NCI-H526 (cell line): Measurements from ENCODE around the gene SORL1.
"Not testable (repeated sequence)": the region's sequence is repeated elsewhere in the genome, so short reads cannot be mapped to it uniquely, and the experiment has no call there.

ENCODE experiments used
- DNase-seq, 2 experiments: peaks; one replicate each; lab custom pipeline; 2025; lab: John Stamatoyannopoulos, UW

SORL1 gene

DNA sequence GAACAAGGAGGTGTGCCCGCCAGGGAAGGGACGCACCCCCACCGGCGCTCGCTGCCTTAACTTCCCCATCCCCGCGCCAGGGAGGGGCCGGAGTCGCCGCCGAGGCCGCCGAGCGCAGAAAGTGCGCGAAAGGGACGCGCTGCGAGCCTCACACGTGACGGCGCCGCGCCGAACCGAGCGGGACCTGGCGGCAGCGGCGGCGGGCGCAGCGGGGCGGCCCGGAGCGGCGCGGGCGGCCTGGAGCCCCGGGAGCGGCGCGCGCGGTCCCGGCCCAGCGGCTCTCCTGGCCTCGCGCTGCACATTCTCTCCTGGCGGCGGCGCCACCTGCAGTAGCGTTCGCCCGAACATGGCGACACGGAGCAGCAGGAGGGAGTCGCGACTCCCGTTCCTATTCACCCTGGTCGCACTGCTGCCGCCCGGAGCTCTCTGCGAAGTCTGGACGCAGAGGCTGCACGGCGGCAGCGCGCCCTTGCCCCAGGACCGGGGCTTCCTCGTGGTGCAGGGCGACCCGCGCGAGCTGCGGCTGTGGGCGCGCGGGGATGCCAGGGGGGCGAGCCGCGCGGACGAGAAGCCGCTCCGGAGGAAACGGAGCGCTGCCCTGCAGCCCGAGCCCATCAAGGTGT lies at the start of gene SORL1:
Gene SORL1, plus strand, starts transcription at position 329 of the 623 bp plus-strand sequence. Its CDS starts 18 bp downstream, at position 347.
- DNase-seq = peak; percentile 89 to 98

GRCh38 chr11:121405646-121406045 lies 46.5 kb upstream of the SORL1 start:
- DNase-seq = no peak

DNA sequence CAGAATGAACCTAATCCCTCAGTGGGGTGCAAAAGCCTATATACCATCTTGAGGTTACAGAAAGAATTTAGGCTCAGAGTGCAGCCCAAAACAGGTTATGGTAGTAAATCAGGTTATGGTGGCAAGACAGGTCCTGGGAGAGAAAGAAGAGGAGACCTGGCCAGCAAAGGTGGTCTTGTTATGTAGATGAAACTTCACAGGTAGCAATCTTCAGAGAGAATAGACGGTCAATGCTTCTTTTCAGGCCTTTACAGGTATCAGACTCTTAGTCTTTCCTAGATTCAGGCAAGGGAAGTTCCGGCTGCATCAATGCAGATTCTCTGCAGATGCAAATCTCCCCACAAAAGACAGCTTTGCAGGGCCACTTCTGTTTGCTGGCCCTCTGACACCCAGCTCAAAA lies 45.8 kb upstream of the SORL1 start:
- DNase-seq = peak in 1 of 2 experiments; percentile 25

DNA sequence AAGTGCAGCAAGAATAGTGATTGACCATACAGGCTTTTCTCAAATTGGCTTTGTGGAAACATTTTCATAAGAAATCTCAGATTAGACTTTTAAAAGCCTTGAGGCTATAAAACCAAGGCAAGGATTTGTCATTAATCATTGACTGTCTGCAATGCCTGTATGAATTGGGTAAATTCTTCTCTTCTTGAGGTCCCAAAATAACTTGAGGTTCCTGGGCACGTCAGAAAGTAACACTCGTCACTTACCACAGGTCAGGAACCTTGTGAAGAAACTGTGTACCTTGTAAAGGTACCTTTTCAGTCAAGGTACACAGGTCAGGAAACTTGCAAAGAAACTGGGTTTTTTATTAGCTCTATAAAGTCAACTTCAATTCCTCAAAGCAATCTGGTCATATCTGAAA lies 43.3 kb upstream of the SORL1 start:
- DNase-seq = no peak

DNA sequence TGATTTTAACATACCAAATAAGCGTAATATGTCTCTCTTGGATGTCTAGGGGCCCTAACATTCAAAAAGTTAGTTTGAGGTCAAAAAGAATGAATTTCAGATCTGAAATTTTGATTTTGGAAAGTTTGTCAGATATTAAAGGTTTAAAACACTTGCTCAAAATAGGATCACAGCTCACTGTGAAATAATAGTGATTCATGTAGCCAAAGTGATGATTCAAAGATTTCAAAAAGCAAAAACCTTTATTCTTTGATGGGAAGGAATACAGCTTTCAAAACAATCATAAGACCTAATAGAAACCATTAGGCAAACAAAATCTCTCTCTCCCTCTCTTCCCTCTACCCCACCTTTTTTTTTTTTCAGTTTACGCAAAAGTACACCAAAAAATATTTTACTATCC lies 42.1 kb upstream of the SORL1 start:
- DNase-seq = not testable (repeated sequence)

- not testable (repeated sequence) for DNase-seq
Measured at GRCh38 chr11:121411330-121411729, 40.8 kb upstream of the SORL1 start.

- no peak for DNase-seq
Measured at GRCh38 chr11:121412000-121412587, 40.0 kb upstream of the SORL1 start.

GRCh38 chr11:121412711-121413415 lies 39.3 kb upstream of the SORL1 start:
- no peak for DNase-seq

DNA sequence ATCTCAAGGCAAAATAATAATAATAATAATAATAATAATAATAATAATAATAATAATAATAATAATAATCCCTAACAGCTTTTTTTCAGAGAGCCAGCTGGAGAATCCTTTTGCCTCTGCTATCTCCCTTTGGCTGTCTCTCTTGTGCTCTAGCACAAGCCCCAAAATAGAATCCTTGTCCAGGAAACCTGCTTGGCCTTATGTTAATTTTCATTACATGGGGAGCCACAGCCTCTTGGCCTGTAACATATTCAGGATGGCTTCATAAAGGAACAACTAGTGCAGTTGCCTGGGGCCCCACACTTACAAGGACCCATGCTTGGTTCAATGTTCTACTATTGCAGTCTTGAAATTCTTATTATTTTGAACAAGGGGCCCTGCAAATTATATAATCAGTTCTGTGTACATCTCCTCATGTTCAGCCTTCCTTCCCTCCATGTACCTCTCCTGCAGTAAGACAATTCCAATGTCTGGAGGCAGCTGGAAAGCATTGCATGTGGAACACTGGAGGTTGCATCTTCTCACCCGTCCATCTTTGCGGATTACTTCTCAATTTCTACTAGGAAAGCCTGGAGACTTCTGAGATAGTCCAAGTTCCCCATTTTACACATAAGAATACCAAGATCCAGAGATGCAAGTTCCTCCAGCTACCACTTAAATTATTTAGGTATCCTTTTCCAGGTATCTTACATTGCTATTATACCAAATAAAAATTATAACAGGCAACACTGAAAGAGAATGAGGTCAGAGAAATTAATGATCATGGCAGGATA lies 37.8 kb upstream of the SORL1 start:
- no peak for DNase-seq

- no peak for DNase-seq
Measured at GRCh38 chr11:121415856-121416255, 36.3 kb upstream of the SORL1 start.

GRCh38 chr11:121417055-121417551 lies 35.0 kb upstream of the SORL1 start:
- no peak for DNase-seq

- DNase-seq = no peak
Measured at GRCh38 chr11:121417607-121418006, 34.5 kb upstream of the SORL1 start.

DNA sequence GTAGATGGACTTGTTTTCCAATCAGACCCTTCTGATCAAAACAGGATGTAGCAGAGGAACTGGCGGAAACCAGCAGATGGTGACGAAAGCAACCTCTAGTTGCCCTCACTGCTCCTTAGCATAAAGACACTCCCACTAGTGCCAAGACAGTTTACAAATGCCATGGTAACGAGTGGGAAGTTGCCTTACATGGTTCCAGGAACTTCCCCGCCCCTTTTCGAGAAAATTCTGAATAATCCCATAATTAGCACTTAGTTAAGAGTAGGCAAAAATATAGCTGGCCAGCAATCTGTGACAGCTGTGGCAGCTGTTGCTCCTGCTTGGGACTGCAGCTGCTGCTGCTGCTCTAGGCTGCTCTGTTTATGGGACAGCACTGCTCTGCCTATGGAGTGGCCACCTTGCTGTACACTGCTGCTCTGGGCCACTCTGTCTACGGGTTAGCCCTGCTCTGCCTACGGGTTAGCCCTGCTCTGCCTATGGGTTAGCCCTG lies 33.4 kb upstream of the SORL1 start:
- DNase-seq = no peak

GRCh38 chr11:121419836-121420235 lies 32.3 kb upstream of the SORL1 start:
- no peak for DNase-seq

DNA sequence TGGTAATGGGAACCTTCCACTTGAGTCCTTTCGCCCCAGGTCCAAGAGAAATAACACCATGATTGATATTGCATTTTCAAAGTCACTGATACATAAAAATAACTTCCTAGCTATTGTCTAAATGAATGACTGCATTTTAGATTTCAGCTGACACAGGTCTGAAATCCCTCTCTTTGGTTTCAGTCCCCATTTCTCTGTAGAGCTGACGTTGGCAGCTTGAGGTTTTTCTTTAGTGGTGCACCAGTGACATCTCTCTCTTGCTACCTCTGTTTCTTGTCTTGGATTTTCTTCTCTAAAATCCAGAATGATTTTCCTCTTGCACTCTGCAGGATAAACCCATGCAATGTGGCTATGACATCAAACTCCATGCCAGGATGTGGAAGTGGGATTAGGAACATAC lies 31.7 kb upstream of the SORL1 start:
- DNase-seq = no peak

GRCh38 chr11:121421149-121421901 lies 30.8 kb upstream of the SORL1 start:
- no peak for DNase-seq

DNA sequence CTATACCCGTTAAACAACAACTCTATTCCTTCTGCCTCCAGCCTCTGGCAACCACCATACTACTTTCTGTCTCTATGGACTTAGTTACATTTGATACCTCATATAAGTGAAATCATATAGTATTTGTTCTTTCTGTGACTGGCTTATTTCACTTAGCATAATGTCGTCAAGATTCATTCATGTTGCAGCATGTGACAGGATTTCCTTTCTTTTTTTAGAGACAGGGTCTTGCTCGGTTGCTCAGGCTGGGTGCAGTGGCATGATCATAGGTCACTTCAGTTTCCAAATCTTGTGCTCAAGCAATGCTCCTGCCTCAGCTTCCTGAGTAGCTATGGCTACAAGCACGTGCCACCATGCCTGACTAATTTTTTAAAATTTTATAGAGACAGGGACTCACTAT lies 29.4 kb upstream of the SORL1 start:
- DNase-seq = no peak

DNA sequence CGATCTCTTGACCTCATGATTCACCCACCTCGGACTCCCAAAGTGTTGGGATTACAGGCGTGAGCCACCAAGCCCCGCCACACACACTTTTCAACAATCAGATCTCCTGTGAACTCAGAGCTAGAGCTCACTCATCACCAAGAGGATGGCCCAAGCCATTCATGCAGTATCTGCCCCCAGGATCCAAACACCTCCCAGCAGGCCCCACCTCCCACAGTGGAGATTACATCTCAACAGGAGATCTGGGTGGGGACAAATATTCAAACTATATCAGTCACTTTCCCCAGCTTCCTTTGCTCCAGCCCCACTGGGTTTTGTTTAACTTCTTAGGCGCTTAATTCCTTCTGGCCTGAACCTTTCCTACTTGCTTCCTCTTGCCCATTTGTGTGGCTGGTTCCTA lies 26.3 kb upstream of the SORL1 start:
- peak in 1 of 2 experiments; percentile 47 for DNase-seq

GRCh38 chr11:121426476-121427399 lies 25.4 kb upstream of the SORL1 start:
- DNase-seq = peak in 1 of 2 experiments; percentile 89

DNA sequence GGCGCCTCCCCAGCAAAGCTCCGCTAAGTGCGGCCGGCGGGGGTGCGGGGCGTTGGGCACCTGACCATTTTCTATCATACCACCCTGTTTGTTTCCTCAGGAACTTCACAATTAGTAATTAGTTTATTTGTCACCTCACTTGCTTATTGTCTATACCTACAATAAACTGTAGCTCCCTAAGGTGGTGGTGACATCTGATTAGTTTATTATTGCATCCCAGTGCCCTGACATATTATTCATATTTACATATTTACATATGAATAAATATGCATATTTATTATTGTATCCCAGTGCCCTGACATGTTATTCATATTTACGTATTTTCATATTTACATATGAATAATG lies 24.7 kb upstream of the SORL1 start:
- DNase-seq = no peak
